C1 segment of cervical spinal cord (tissue), 14 donors: ENCODE data around the gene TMEM92.
"Not testable (repeated sequence)": the region's sequence is repeated elsewhere in the genome, so short reads cannot be mapped to it uniquely, and the experiment has no call there.

ENCODE experiments used
- DNase-seq, 14 donors: peaks; one replicate each; lab custom pipeline; 2025; lab: John Stamatoyannopoulos, UW

The TMEM92 gene

DNA sequence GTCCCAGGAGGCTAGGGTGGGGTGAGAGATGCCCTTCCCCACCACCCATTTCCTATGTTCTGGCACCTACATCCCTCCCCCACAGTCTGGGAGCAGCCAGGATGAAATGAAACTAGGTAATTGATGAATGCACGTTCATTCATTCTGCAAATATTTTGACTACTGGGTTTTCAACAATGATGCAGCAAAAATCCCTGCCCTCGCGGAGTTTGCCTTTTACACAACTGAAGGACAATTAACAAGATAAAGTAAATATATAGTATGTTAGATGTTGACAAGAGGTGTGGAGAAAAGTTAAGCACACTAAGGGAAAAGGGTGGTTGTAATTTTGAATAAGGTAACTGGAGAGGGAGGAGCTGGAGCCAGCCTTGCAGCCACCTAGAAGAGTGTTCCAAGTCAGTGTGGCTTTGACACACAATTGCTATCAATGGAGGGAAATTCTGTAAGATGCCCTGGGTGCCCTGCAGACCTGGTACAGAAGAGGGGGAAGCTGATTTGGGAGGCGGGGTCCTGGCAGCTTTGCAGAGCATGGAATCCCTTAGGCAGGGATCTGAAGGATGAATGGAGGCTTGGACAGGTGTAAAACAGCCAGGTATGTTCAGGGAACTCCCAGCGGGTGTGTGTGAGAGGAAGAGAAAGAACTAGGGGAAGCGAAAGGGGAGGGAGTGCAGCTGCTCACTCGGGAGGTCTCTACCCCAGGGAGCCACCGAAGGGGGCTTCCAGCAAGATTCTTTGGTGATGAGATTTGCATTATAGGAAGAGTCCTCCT, 2.5 kb downstream of the TMEM92 start:
- no peak for DNase-seq

DNA sequence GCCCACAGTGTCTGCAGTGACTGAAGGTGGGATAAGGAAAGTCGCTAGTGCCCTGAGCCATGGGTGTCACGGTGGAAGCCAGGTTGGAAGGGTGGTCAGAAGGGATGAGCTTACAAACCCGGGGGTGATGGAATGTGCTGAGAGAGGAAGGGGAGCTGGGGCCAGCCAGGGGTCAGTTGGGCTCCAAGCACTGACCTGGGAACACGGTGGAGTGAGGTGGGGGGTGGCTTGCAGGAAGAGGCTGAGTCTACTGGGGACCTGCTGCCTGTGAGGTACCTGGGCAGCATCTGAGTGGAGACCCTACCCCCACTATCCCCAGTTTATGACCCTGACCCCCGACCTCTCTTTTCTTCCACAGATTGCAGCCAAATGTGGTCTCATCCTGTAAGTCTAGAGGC, 3.1 kb downstream of the TMEM92 start:
- no peak for DNase-seq

DNA sequence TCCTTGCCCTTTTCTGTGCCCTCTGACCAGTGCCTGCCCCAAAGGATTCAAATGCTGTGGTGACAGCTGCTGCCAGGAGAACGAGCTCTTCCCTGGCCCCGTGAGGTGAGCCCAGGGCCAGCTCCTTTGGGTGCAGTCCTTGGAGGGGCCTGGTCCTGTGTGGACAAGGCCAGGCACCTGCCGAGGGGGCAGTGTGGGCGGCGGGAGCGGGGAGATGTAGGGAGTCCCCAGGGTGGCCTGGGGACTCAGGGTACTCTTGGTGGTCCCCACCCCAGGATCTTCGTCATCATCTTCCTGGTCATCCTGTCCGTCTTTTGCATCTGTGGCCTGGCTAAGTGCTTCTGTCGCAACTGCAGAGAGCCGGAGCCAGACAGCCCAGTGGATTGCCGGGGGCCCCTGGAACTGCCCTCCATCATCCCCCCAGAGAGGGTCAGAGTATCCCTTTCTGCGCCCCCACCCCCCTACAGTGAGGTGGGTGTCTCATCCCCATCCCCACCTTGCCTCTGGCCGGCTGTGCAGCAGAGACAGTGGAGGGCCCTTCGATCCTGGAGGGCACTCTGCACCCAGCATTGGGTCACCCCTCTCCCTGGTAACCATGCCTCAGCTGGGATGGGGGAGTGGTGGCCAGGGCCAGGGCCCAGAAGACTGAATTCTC, 4.4 kb downstream of the TMEM92 start:
- no peak for DNase-seq

DNA sequence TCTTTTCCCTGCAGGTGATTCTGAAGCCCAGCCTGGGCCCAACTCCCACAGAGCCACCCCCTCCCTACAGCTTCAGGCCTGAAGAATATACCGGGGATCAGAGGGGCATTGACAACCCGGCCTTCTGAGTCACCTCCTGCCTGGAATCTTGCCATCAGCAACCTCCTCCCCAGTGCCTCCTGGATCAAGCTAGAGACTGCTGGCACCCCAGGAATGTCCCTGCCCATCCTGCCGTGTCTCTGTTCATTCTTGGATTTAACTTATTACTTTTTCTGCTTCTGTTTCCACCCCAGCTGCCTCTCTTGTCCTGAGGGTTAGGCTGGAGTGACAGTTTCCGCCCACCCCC, 4.9 kb downstream of the TMEM92 start:
- DNase-seq: no peak

DNA sequence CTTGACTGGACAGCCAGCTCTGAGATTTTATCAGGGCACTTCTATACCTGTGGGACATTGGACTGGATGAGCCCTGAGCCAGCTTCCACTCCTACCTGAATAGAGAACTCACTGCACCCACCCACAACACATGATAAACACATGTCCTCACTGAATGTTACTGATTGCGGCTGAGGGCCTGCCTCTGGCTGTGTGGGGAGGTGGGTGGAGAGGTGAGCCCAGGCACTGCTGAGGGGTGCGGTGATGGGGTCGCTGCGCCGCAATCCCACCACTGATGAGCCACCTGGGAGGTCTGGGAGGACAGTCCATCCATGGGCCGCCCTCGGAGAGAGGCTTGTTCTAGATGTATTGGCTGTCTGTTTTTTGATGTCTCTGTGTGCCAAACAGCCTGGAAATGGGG, 5.4 kb downstream of the TMEM92 start:
- DNase-seq: no peak

DNA sequence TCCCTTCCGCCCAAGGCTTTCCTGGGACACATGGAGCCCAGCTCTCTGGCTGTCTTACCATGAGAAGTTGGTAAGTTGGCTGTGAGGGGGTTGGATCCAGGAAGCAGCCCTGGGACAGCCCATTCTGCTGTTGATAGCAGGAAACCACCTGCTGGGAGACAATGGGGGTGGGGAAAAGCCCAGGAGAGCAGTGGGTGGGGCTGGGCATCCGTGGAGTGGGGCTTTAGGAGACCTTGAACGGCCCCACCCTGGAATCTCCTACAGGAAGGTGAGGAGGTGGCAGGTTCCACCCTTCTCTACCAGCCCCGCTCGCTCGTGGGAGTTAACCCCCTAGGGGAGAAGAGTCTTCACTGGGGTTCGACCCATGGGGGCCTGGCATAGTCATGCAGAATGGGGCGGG, 5.8 kb downstream of the TMEM92 start:
- DNase-seq: no peak

DNA sequence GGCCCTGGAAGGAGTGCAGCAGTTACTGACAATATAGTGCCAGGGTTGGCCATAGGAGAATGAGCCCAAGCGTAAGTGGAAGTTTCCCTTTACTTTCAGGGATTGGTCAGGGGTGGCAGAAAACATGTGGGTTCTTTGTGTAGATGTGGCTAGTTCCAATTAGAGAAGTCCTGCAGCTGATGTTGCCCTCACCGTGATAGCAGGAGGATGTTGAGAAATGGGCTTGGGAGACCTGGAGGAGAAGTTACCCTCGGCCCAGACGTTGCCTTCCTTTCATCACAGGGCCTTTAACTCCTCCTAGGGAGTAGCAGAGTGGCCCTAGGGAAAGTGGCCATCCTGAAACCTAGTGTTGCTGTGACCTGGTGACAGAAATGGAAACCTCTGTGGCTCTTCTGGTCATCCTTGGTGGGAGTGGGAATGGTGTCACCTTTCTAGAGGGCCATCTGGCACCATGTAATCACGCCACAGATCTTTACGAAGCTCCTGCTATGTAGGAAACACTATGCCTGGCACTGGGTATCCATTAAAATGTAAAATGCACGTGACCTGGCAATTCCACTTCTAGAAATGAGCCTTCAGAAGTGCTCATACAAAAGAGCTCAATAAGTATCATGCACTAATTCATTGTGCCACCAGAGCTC, 6.7 kb downstream of the TMEM92 start:
- DNase-seq: no peak

DNA sequence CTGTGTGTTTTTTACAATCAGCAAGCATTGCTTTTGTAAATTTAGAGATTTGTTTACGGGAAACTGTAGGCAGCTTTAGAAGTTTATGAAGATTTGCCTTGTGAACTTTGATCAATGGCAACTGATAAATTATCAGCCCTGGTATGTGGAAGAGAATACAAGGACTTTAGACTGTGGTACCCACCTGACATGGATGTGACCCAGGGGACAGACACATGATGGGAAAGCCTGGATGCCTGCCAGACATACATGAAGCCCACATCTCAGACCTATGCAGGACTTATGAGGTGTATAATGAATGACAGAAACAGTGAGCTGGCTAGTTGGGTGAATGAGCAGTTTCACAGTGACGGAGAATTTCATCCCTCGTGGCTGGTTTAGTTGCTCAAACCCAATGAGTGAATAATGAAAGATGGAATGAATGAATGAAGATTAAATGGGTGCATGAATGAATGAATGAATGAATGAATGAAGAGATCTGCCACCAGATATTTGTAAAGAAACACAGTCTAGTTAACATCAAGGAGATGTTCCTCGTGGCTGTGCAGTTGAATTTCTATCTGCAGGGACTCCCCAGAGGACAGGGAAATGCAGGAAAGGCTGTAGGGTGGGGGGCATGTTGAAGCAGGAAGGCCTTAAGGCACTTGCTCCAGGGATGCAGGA, 7.6 kb downstream of the TMEM92 start:
- DNase-seq: no peak

DNA sequence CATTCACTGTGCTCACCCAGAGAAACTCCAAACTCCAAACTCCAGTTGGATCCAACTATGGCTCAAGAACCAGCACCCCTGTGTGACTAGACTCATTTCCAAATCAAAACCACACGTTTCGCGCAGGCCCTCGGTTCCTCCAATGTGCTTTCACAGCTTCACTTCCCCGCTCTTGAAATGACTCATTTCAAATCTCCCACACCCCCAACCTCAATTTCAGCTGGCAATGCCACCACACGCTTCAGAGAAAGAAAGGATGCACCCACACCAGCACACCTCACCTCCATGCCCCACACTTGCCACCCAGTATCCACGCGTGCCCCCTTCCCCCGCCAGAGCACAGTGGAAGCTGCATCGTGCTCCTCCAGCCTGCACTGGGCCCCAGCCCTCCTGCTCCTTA, 9.0 kb downstream of the TMEM92 start:
- no peak for DNase-seq

DNA sequence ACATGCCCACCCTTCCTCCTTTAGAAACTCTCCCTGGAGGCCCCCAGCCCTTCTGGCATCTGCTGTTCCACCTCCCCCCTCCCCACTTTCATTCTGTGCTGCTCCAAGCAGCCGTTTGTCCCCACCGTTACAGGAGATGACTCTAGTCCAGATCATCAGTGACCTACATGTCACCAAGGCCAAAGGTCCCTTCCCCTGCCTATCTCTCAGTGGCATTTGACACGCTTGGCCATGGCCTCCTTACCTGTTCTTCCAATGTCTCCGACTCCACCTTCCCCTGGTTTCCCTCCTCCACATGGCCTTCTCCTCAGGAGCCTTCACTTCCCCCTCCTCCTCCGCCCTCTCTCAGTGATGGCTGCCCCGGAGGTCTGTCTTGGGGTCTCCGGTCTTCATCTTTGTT, 9.4 kb downstream of the TMEM92 start:
- DNase-seq: no peak

DNA sequence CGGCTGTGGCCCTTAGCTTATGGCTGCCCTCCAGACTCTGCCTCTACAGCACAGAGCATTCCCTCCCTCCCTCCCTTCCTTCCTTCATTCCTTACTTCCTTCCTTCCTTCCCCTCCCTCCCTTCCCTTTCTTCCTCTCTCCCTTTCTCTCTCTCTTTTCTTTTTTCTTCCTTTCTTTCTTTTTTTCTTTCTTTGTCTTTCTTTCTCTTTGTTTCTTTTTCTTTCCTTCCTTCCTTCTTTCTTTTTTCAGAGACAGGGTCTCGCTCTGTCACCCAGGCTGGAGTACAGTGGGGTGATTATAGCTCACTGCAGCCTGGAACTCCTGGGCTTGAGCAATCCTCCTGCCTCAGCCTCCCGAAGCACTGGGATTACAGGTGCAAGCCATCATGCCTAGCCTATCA, 11.7 kb downstream of the TMEM92 start:
- no peak for DNase-seq

DNA sequence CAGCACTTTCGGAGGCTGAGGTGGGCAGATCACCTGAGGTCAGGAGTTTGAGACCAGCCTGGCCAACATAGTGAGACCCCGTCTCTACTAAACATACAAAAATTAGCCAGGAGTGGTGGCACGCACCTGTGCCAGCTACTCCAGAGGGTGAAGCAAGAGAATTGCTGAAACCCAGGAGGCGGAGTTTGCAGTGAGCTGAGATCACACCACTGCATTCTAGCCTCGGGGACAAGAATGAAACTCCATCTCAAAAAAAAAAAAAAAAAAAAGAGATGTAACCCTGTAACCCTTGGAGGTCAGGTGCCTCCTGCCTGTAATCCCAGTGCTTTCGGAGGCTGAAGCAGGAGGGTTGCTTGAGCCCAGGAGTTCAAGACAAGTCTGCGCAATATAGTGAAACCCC, 13.0 kb downstream of the TMEM92 start:
- DNase-seq: not testable (repeated sequence)

DNA sequence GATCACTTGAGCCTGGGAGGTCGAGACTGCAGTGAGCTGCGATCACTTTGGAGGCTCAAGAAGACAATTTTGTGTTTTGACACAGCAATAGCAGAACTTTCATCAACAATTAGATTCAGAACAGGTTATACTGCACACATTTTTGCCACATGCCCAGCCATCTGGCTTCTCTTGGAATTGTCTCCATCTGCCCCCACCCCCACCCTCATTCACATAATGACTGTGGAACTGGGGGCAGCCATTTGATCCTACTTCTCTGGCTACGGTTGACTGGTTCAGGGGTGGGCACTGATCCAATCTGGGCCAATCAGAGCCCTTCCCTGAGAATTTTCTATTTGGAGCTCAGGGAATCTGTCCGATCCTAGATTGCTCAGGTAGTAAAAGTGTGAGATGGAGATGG, 14.0 kb downstream of the TMEM92 start:
- DNase-seq: no peak

DNA sequence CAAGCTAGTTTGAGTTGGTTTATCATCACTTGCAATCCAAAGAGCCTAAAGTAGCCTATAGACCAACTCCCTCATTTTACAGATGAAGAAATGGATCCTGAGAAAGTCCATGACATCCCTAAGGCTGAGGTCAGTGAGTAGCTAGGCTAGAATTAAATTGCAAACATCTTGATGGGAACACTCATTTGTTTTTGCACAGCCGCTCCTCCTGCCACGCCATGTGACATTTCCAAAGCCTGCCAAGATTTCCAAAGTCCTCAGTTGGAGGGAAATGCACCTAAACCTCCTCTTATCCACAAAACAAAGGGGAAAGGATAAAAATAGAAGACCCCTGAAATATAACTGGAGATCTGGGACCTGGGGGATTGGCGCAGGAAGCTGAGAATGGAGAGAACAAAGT, 15.0 kb downstream of the TMEM92 start:
- no peak for DNase-seq

DNA sequence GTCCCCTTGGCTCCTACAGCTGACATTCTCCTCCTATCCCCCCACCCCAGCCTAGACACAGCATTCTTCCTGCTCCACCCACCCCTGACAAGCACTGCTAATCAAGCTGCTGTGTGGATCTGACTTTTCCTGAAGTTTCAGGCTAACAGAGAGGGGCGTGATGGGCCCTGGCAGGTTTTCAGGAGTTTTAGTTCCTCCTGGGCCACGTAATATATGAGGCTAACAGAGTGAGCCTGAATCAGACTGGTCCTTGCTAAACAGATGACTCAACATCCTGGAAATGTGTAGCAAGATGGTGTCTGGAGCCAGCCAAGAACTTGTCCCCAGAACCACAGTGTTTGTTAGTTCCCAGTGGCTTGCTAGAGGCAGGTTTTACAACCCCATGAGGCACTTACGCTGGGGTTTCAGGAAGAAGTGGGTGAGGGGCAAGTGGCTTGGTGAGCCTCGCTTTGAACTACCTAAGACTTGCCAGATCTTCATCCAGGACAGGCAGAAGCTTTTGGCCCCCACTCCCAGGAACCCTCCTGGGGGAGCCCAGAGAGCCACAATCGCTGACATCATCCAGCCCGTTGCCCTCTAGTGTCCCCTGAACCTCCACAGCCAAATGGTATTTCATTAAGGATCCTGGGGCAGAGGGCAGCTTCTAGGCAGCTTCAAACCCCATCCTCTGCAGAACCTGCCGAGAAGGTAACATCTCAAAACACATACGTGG, 15.9 kb downstream of the TMEM92 start:
- peak in 5 of 14 donors; percentile 18 to 83 (median 28) for DNase-seq

DNA sequence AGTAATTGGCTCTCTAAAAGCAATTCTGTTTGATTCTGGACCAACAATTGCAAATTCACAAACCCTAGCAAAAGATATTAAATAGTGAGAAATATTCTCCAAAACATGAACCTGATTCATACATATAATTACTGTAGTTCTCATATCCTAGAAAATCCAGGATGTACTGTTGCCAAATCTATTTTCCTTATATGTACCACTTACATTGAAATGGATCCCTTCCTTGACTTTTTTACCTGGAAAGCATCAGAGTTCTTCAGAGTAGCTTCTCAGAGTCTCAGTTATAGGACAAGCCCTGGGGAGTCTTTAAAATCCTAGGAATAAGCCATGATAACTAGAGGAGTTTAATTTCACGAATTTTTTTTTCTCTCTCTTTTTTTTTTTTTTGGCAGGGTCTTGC, 16.7 kb downstream of the TMEM92 start:
- no peak for DNase-seq

DNA sequence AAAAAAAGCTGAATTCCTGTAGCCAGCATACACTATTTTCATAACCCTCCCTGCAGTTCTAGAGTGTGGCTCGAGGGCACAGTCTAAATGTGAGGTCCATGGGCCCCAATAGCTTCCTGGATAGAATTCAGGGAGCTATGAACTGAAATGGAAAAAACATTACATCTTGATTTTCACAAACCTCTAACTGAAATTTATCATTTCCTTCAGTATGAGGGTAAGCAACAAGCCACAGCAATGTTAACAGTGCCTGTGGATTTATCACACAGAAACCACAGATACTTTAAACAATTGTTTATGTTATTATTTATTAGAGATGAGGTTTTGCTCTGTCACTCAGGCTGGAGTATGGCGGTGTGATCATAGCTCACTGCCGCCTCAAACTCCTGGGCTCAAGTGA, 18.2 kb downstream of the TMEM92 start:
- no peak for DNase-seq

DNA sequence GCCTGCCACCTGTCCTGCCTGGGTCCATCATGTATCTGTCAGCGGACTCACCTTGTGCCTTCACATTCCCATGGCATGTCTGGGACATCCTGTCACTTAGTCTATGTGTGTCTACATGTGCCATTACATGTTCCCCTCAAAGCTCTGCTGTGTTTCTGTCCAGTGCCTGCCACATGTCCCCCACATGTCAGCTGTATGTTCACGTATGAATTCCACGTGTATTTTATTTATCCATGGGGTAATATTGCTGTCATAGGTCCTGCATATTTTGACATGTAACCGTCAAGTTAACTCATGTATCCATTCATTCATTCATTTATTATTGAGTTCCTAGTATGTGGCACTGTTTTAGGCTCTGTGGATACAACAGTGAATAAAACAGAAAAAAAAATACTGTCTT, 20.8 kb downstream of the TMEM92 start:
- DNase-seq: no peak

DNA sequence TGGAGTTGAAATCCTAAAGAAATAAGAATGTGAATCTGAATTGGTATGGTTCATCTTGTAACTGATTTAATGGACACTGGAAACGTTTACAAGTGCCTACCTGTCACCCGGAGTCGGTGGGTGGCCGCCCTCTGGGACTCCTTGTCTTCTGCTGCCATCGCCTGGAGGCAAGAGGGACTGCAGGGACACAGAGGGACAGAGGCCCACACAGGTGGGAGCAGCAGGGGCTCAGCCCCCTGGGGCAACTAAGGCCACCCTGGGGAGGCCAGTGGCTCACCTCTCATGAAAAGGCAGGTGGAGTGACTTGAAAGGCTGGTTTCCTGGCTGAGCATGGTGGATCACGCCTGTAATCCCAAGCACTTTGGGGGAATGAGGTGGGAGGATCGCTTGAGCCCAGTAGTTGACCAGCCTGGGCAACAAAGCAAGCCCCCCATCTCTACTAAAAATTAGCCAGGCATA, 23.2 kb downstream of the TMEM92 start:
- peak in 13 of 14 donors; percentile 2 to 52 (median 15) for DNase-seq

DNA sequence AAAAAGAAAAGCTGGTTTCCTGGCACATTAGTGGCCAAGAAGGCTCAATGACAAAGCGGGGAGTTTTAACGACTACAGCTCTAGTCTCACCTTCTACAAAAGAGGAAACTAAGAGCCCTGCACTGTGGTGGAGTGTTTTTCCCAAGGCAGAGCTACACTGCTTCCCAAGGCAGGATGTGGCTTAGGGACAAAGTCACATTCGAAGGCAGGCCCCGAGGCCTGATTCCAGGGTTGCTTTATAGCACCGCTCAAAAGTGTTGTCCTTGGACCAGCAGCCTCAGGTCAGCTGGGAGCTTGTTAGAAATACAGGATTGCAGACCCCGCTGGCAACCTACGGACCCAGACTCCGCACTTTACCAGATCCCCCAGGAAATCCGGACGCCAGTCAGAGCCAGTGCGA, 23.8 kb downstream of the TMEM92 start:
- DNase-seq: no peak

DNA sequence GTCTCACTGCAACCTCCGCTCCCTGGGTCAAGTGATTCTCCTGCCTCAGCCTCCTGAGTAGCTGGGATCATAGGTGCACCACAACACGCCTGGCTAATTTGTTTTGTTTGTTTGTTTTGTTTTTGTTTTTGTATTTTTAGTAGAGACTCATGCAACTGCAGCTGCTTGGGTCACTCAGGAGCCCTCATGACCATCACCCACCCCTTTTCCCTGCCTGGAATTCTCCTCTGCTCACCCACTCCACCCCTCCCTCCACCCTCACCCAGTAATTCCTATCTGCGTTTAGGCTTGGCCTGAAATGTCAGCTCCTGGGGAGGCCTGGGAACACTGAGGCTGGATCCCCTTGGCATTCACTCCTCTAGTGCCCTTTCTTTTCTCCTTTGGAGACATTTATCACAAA, 25.5 kb downstream of the TMEM92 start:
- no peak for DNase-seq

DNA sequence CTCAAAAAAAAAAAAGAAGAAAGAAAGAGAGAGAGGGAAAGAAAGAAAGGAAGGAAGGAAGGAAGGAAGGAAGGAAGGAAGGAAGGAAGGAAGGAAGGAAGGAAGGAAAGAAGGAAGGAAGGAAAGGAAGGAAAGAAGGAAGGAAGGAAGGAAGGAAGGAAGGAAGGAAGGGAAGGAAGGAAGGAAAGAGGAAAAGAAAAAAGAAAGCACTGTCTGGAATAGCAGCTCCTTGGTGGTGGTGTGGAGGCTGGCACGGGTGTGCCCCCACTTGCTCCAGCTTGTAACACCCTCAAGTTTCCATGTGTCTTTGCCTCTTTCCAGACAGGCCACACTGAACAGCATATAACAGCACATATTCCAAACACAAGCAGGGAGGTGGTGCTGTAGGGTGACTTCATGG, 26.6 kb downstream of the TMEM92 start:
- not testable (repeated sequence) for DNase-seq
